NCI-H748 (cell line): Measurements from ENCODE around the gene RPTOR.
"Not testable (repeated sequence)": the region's sequence is repeated elsewhere in the genome, so short reads cannot be mapped to it uniquely, and the experiment has no call there.

ENCODE experiments used
- DNase-seq: peaks from one replicate; lab custom pipeline; 2025; ENCODE audit not compliant: unreplicated experiment; lab: John Stamatoyannopoulos, UW

RPTOR gene

DNA sequence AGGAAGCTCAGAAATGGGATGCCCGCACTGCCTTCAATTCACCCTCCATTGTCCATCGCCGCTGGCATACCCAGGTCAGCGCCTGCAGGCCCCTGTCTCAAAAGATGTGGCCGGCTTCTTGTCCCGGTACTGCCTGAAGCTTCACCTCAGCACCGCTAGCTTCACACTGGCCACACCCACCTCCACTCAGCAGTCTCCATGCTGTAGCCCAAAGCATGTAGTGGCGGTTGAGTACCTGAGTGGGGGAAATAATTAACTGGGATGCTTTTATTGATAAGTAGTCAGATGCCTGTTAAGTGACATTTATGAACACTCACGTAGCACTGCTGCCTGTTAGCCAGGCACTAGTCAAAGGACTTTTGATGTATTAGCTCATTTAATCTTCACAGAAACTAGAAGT is 143.2 kb downstream of the RPTOR start:
- DNase-seq, result peak; percentile 35

DNA sequence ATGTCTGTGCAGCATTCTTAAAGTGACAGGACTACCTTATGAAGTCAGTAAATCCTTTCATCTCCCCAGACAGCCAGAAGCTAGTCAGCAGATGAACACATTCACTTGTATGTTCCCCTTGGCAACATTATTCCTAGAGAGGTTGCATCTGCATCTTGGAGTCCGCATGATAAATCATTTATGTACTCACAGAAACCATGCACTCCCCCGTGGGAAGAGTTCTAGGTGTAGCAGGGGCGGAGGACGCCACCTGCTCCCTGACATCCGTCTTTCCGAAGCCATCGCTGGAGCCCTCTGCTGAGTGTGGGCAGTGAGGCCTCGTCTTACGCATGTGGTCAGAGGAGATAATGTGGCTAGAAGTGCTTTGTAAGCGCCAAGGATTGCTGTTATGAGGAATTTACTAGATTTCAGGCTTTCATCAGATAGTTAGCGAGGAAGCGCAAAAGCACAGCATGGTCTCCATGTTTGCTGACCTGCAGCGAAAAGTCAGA is 144.5 kb downstream of the RPTOR start:
- DNase-seq, result peak; percentile 19

DNA sequence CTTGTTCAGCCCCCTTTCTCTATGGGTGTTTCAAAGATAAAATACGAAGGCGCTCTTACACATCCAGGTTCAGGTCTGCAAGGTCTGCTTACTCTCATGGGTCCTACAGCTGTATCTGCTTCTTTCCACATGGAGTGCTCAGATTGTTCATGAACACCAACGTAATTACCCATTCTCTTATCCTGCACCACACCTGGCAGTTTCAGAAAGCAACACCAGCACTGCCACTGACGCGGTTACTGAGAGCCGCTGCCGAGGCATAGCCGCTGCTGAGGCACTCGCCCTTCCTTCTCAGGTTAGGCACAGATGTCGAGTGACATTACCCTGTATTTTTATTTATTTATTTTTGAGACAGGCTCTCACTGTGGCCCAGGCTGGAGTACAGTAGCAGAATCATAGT is 147.1 kb downstream of the RPTOR start:
- peak; percentile 5 for DNase-seq

DNA sequence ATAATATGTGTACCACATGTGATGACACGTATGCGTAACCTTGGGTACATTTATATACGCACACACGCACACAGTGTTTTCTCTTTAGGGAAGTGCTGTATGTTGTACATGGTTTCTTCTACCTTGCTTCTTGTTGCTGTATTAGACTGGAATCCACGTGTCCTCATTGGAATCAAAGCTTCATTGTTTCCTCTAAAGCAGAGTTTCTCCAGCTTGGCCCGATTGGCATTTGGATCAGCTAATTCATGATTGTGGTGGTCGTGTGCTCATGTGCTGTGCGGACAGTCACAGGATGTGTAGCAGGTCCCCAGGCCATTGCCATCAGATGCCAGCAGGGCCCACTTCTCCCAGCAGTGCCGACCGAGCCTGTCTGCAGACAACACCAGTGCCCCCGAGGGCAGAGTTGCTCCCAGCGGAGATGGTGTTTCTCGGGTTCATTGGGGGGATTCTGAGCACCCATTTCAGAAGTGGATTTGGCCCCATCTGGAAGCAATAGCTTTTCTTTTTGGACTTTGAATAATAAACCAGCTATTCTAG is 148.4 kb downstream of the RPTOR start:
- DNase-seq, result no peak

DNA sequence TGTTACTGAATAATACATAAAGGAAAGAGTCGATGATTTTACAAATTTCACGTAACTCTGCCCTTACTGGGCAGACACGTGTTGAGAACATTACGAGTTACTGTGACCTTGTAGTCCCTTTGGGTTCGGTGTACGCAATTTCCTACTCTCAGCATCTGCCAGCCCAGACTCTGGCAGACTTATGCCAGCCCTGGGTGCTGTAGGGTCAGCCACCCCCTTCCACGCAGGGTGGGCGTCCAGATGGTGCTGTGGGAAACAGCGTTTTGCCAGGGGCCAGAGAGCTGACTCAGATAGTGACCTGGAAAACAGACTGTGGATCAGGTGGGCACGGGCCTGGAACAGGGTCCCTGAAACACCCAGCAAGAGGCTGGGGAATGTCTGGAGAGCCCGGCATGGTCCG is 148.9 kb downstream of the RPTOR start:
- DNase-seq, result no peak

DNA sequence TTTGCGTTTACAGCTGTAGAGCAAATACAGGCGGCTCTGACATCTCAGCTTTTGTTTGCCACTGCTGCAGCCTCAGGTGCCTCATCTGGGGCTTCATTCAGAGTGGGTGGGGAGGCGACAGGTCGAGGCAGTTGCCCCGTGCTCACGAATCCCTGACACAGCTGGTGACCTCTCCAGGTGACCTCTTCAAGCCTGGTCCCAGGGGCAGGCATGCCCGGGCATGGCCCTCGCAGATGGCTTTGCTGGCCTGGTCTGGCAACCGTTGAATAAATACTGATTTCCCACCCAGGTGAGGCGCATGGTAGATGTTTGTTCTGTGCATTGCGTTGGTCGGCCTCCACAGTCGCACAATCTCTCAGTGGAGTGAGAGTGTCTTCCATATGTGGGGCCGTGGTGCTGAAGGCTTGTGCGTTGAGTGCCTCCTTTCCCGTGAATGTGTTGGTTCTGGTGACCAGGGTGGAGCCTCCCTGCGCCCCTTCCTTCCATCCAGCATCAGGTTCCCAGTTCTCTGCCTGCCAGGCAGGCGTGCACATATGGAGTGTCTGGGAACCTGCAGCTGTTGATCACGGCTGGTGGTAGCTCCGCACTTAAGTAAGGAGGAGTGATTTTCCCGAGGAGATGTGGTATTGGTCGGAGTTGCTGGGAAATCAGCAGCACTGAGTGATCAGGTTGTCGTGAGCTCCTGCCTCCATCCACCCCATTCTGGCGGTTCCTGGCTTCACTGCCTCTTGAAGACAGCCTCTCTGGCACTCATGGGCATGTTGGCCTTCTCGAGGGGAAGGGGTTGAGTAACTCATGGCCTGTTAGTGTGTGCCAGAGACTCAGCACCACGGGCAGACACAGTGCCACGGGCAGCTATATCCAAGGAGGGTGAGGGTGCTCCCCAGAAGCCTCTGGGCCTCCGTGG is 149.7 kb downstream of the RPTOR start:
- peak; percentile 87 for DNase-seq

DNA sequence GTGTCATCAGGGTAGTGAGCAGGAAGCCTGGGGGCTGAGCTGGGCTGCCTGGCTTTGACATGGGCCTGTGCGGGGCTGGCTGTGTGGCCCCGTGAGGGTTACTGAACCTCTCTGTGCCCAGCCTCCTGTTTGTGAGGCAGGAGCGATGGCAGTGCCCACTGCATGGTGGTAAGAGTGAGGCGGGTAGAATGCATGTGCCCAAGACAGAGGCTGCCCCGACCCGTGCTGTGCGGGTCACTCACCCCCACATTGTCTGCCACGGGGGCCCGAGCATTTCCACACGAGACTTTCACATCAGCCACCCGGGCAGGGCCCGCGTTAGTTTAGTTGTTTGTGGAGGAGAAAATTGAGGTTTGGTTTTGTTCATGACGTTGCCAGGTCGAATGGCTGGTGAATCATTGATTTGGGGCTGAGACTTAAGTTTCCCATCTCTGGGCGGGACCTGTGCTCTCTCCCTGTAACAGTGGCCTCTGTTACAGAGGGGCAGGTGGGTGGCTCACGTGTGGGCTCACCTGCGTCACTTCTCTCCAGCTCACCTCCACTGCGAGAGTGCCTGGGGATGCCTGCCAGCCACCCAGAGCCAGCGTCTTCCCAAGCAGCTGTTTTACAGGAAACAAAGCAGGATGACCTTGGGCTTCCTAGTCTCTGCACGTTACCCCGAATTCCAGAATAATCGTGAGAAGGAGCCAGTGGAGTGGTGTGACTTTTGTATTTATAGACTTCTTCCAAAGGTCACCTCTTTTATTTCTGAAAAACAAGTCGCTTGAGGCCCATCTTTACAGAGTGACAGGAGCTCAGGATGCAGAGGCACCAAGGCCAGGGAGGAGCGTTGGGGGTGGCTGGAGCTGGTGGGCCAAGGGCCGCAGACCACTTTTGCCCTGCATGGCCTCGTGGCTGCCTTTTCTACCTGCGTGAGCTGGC is 150.6 kb downstream of the RPTOR start:
- no peak for DNase-seq

DNA sequence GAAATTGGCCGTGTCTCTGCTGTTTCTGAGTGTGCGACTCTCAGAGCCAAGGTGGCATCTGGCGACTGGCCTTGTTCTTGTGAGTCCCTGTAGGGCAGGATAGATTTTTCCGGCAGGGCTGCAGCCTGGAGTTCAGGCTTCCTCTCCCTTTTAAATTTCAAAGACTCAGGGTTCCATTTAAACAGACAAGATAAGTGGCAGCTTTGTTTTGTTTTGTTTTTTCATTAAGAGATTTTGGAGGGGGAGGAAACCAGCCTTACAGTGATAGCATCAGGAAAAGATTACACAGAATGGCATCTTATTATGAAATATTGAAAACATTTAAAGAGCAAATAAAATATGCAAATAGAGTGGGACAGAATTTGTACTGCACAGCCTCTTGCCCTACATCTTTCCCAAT is 151.3 kb downstream of the RPTOR start:
- DNase-seq, result no peak

DNA sequence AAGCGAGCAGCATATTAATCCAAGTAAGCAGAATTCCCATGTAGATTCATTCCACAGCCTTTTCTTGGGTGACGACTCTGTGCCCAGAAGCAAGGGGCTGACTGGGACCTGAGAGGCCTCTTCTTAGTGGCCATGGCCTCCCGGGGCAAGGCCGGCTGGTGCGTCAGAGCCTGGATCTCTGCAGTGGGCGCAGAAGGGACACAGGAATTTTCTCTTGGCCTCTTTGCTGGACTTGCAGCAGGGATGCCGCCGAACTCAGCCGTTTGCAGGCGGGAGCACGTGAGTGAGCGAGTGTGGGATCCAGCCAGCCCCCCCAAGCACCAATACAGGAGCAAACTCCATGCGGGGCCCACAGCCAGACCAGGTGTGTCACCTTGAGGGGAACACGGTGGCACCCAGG is 151.8 kb downstream of the RPTOR start:
- DNase-seq, result no peak

DNA sequence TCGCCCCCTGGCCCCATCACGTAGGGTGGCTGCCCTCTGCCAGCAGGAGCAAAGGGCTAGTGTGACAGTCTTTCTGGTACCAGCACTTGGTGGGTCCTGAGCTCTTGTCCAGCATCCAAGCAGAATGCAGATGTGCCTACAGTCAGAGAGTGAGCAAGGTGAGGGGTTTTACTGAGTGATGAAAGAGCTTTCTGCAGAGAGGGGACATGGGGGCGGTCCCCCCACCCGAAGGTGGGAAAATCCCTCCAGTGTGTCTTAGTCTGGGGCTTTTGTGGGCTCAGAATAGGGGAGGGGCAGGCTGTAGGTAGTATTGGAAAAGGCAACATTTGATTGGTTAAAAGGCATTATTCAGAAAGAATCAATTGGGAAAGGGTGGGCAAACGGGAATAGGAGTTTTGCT is 152.3 kb downstream of the RPTOR start:
- no peak for DNase-seq

DNA sequence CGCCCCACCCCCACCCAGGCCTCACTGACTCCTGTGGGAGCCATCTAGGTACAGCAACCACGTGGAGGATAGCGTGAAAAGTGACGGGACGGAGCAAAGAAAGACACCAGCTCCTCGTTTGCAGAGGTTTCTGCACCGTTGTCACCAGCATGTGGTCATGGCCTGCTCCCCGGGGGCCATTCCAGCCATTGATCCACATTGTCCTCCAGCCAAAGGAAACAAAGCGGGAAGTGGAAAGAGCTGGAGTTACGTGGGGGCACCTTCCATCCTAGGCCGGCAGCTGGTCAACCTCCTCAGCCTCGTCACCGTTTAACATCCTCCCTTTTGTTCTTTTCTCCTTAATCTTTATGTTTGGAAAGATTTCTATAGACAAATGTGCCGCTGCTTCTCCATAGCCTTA is 153.7 kb downstream of the RPTOR start:
- DNase-seq, result no peak

DNA sequence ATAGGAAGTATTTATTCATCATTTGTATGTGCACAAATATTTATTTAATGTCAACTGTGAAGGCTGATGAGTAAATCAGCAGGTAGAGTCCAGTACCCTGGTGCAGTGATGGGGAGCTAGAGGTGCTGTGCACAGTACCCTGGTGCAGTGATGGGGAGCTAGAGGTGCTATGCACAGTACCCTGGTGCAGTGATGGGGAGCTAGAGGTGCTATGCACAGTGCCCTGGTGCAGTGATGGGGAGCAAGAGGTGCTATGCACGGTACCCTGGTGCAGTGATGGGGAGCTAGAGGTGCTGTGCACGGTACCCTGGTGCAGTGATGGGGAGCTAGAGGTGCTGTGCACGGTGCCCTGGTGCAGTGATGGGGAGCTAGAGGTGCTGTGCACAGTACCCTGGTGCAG is 154.6 kb downstream of the RPTOR start:
- DNase-seq, result not testable (repeated sequence)

DNA sequence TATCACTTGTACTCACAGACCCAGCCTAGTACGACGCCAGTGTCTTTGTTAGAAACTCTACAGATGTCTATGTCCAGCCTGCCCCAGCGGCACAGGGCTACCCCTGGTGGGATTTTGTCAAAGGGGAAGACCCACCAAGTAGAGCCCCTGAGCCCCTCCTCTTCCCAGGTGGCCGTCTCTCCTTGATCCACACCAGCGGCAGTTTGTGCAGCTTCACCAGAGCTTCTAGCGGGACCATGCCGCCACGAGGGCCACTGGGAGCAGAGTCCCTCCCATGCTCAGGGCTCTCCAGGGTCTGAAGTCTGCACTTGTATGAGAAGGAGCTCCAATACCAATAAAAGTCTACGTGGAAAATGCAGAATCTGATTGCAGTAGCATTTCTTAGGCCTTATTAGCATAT is 157.1 kb downstream of the RPTOR start:
- DNase-seq, result peak; percentile 3

DNA sequence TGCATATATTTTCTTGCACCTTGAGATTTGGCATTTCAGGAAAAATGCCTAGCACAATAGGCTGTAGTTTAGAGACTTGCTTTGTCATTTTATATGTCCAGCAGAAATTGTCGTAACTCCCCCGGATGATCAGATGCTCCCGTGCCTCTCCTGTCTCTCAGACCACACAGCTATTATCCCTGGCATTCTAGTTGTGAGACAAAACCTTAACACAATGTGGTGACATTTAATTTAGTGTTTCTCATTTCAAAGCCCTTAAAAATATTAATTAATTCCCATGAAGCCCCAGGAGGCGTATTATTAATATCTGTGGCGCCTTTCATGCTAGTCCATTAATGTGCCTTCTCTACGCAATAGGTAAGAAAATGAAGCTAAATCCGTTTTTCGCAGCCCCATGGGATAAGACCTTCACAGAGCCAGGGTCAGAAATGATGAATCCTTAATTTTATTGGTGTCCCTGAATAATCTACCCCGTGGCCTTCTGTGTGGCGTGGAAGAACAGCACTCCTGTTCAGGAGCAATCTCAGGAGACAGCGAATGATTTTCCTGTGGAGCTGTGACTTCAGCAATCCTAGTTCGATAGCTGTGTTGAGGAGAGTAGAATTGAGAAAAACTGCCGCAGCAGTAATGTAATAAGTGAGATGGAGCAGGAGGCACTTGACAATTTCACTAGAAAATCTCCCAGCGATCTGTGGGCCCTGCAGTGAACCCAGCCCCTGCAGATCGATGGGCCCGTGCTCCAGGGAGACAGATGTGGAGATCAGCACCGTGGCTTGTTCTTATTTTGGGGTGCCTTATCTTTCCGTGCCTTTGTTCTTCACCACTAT is 157.9 kb downstream of the RPTOR start:
- no peak for DNase-seq

DNA sequence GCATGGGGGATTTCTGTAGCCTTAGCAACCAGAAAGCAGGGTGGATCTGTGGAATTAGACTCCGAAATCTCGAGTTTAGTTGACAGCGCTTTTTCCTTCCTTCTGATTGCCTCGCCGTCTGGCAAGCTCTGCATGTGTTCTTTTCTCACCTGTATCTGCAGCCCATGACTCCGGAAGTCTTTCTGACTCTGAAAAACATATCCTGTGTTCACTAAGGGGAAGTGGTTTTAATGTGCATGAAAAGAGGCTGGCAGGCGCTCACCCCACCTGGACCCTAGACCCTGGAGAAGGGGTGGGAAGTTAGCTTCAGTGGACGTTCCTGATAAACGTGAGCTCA is 158.5 kb downstream of the RPTOR start:
- DNase-seq, result no peak

DNA sequence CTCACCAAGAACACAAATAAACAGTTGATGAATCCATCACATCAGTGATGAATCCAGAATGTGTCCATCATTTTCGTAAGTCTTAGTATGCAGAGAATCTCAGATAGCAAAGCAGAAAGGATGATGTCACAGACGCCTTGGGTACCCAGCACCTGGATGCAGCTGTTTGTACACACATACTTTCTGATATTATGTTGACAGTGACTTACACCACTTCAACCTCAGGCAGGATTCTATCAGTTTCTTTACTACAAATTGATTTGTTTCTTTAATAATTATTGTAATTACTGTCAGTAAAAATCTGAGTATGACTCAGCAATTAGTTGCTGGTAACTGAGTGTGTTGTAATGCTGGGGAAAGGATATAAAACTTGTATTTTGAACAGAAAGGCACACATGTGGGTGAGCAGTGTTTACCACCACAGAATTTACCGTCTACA is 159.8 kb downstream of the RPTOR start:
- DNase-seq, result no peak

DNA sequence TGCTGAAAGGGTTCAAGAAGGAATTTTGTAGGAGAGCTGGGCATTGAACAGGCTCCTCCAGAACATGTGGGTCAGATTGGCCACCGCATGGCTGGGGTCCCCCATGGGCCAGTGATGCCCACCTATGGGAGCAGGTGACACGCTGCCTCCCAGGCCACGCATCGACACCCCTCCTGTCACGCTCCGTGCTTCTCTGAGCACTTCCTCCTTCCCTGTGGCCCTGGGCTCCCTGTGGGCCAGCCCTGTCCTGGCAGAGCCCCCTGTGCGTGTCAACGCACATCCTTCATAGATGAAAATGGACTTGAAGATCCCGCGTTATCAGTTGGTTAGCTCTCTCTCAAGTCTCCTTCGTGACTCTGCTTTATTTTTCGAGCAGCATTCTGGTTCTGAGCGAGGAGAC is 160.3 kb downstream of the RPTOR start:
- no peak for DNase-seq

DNA sequence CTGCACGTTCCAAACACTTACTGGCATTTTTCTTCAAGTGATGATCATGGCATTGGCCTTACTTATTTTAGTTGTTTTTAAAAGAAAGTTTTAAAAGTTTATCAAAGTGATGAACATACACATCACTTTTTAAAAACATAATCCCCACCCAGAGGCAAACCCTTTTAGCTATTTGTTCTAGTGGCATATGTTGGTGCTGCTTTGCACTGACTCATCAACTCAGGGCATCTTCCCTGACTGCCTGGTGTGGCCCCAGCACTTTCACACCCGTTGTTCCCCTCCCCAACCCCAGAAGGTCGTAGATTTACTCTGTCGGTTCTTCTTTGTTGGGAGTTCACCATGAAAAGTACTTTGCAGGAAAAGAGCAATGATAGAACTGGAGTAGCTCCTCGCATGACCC is 161.3 kb downstream of the RPTOR start:
- DNase-seq, result no peak

DNA sequence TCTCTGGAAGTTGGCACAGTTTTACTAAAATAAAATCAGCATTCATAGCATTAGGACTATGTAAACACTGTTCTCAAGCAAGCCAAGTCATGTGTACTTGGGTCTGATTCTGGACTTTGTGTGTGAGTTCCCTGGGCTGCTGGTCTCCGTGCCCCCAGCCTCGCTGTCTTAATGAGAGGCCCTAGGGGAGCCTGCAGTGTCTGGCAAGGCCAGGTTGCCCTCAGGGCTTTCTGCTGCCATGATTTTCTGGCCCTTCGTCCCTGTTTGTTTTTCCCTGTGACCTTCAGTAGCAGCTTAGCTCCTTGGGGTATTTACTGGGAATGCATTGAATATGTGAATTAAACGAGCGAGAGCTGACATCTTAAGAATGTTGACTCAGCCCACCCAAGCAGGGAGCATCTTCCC is 161.8 kb downstream of the RPTOR start:
- DNase-seq, result no peak

DNA sequence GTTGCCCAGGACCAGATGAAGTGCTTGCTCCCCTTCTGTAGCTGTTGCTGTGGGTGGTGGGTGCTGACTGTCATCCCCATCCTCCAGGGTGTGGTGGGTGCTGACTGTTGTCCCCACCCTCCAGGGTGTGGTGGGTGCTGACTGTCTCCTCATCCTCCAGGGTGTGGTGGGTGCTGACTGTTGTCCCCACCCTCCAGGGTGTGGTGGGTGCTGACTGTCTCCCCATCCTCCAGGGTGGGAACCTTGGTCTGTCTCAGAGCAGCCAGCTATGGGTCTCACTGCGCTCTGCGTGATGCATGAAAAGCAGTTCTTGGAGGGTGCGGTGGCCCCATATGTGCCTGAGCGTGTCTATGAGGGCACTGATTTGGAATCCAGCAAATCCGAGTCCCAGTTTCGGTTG is 163.8 kb downstream of the RPTOR start:
- no peak for DNase-seq
